HG03571 (cell line): Measurements from ENCODE around the gene ZNF708.
"Not testable (repeated sequence)": the region's sequence is repeated elsewhere in the genome, so short reads cannot be mapped to it uniquely, and the experiment has no call there.

ENCODE experiments used
- ATAC-seq: cut with Tn5 transposase; IDR thresholded peaks from one replicate; pipeline ENCODE4 v1.9.1; 2021; ENCODE audit not compliant: unreplicated experiment

ZNF708 gene

DNA sequence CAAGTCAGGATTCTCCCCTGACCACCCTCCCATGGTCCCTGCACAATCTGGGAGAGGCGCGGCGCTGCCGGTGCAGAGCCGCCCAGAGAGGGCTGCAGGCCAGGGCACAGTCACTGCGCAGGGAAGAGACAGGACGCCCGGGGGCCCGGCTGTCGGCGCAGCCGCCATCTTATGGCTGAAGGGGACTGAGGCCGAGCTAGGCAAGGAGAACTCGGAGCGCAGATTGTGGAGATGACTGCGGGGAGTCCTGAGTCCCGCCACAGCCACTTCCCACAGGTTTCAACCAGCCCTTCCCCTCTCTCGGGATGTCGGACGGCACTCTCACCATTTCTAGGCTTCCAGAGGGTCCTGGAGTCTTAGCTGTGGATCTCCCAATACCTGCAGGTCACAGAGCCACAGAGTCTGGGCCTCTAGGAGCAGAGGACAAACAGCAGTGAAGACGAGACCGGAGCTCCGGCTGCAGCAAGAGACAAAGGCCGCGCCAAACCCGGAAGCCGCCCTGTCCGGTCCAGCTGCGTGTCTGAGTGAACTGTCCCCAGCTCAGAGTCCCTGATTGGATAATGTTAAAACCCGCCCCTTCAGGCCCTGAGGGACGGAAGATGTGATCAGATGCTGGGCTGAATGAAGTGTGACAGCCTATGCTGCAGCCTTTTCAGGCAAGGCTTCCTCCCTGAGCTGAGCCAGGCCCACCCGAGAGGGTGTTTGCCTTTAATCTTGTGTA, at the start of gene ZNF708:
Gene ZNF708, minus strand, starts transcription at position 526 of the 721 bp plus-strand sequence. Its CDS starts 198 bp downstream, at position 328.
- ATAC-seq: peak; percentile 98

DNA sequence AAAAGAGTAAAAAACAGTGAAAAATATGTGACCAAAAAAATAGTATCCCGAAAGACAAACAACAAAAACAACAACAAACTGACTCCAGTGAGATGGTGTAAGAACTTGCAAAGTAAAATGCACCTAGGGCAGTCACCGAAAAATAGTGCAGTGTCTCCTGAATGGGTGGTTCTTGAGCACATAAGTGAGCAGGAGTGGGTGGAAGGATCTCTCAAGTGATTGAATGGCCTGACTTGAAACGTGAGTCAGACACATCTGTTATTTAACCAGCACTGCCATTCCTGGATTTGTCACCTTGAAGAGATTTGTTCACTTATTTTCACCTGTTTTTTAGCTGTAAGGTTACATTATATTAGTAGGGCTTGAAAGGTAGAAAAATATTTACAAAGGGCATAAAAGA, 33.1 kb upstream of the ZNF708 start:
- ATAC-seq: no peak

DNA sequence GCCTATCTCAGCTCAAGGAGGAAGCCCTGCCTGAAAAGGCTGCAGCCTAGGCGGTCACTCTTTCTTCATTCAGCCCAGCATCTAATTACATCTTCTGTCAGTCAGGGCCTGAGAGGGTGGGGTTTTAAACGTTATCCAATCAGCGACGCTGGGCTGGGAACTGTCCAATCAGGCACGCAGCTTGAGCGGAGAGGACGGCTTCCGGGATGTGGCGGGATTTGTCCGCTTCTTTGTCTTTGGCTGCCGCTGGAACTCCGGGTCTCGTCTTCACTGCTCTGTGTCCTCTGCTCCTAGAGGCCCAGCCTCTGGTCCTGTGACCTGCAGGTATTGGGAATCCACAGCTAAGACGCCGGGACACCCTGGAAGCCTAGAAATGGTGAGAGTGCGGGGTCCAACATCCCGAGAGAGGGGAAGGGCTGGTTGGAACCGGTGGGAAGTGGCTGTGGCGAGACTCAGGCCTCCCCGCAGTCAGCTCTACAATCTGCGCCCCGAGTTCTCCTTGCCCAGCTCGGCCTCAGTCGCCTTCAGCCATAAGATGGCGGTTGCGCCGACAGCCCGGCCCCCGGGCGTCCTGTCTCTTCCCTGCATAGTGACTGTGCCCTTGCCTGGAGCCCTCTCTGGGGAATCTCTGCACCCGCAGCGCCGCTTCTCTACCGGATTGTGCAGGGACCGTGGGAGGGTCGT, 29.7 kb upstream of the ZNF708 start, which contains the start of gene ZNF738:
Gene ZNF738, plus strand, starts transcription at position 233 of the 684 bp plus-strand sequence. Its CDS starts 141 bp downstream, at position 374.
- ATAC-seq: peak; percentile 87

DNA sequence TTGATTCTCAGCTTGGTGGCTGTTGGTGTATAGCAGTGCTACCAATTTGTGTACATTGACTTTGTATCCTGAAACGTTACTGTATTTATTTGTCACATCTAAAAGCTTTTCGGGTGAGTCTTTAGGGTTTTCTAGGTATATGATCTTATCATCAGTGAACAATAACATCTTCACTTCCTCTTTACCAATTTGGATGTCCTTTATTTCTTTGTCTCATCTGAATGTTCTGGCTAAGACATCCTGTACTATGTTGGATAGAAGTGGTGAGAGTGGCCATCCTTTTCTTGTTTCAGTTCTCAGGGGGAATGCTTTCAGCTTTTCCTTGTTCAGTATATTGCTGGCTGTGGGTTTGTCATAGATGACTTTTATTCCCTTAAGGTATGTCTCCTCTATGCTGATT, 23.6 kb upstream of the ZNF708 start:
- ATAC-seq: no peak

- not testable (repeated sequence) for ATAC-seq
Measured at GRCh38 chr19:21344841-21345240, 15.6 kb upstream of the ZNF708 start.

DNA sequence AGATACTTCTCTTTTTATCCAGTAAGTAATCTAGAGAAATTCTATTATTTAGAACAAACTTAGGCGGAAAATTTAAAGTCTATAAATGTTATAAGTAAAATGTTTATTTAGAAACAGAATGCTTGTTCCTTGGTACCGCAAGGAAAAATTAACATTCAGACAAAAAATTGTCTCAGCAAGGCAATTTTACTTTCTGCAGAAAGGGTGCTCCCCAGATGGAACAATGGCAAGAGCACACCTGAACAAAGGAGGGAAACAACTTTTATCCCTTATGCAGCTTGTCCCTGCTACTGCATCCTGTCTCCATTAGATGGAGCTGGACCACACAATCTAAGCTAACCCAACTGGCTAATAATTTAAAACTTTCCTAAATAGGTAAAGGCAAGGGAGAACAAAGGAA, 6.5 kb upstream of the ZNF708 start:
- ATAC-seq: no peak

- ATAC-seq: no peak
Measured at GRCh38 chr19:21328406-21328805, 804 bp downstream of the ZNF708 start.

DNA sequence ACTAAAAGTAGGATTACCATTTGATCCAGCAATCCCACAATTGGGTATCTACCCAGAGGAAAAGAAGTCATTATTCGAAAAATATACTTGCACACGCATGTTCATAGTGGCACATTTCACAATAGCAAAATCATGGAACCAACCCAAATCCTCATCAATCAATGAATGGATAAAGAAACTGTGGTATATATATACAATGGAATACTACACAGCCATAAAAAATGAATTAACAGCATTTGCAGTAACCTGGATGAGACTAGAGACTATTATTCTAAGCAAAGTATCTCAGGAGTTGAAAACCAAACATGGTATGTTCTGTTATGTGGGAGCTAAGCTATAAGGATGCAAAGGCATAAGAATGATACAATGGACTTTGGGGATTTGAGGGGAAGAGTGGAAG, 3.0 kb downstream of the ZNF708 start:
- ATAC-seq: no peak

DNA sequence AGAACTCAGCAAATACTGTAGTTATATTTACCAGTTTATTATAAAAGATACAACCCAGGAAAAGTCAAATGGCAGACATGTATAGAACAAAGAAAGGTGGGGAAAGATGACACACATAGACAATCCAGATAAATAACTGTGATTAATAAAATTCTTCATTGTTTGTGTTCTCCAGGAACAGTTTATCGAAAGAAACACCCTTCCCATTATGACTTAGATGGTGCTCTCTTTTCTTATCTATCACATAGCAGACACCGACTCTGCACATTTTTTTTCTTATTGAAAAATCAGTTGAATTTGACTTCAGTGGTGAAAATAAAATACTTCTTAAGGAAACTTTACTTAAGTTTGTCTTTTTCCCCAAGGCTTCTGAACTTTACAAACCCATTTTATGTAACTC, 6.2 kb downstream of the ZNF708 start:
- ATAC-seq: no peak

- no peak for ATAC-seq
Measured at GRCh38 chr19:21322528-21322927, 6.7 kb downstream of the ZNF708 start.

GRCh38 chr19:21321996-21322395, 7.2 kb downstream of the ZNF708 start:
- no peak for ATAC-seq

DNA sequence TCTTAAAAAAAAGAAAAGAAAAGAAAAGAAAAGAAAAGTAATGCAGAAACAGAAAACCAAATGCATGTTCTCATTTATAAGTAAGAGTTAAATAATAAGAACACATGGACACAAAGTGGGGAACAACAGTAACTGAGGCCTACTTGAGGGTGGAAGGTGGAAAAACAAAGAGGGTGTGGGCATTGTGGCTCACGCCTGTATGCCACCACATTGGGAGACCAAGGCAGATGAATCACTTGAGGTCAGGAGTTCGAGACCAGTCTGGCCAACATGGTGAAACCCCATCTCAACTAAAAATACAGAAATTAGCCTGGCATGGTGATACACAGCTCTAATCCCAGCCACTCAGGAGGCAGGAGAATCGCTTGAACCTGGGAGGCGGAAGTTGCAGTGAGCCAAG, 8.1 kb downstream of the ZNF708 start:
- ATAC-seq: no peak

DNA sequence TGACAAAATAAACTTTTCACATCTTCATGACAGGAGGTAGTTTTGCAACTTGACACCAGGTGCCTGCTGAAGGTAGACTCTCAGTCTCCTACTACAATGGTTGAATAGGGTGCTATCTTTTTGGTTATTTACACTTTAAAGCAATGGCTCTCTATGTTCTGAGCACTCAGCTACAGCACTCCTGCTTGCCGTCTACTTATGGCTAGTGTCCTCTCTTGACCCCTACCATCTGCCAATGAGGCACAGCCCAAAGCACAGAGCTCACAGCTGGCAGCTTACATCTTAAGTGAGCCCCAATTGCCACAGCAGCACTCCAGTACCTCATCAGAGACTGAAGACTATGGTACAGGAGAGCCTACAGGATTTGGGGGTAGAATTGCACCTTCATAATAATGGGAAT, 11.4 kb downstream of the ZNF708 start:
- no peak for ATAC-seq

DNA sequence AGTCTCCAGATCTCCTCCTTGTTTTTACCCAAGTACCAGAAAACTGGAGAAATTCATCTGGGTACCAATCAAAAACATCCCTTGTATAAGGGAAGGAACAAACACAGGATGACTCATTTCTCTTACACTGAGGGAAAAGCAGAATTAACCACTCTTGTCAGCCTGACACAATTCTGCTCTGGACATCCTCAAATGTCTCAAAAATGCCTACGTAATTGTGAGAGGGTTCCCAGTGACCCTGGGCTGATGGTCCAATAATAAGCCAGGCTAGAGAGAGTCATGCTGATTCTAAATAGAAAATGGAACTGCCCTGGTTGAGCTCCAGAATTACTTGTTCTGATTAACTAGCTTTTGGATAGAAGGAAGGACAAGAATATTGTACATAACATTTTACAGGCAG, 14.5 kb downstream of the ZNF708 start:
- no peak for ATAC-seq

- ATAC-seq: not testable (repeated sequence)
Measured at GRCh38 chr19:21312807-21313206, 16.4 kb downstream of the ZNF708 start.

DNA sequence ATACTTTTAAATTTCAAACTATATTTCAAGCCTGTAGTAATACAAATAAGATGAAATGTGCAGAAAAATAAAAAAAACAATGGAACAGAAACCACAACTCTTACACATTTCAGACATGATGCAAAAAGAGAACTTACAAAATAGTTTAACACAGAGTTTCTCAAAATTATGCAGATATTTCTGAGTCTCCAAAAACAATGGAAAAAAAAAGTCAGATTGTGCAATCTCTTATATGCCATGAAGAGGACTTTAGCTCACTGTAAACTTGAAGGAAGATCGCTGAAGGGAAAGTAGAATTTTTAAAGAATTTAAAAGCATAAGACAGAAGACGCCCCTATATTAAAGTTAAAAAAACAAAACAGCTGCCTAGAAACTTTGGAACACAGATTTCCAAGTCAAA, 20.4 kb downstream of the ZNF708 start:
- no peak for ATAC-seq

- ATAC-seq: not testable (repeated sequence)
Measured at GRCh38 chr19:21306881-21307479, 22.2 kb downstream of the ZNF708 start.

- not testable (repeated sequence) for ATAC-seq
Measured at GRCh38 chr19:21293768-21294167, 35.4 kb downstream of the ZNF708 start.

GRCh38 chr19:21269813-21270212, 59.4 kb downstream of the ZNF708 start:
- ATAC-seq: no peak

DNA sequence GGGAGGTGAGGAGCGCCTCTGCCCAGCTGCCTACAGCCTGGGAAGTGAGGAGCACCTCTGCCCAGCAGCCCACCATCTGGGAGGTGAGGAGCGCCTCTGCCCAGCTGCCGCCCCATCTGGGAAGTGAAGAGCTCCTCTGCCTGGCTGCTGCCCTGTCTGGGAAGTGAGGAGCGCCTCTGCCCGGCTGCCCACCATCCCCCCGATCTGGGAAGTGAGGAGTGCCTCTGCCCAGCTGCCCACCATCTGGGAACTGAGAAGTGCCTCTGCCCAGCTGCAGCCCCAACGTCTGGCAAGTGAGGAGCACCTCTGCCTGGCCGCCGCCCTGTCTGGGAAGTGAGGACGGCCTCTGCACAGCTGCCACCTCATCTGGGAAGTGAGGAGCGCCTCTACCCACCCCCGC, 64.3 kb downstream of the ZNF708 start:
- no peak for ATAC-seq

- ATAC-seq: no peak
Measured at GRCh38 chr19:21264416-21264815, 64.8 kb downstream of the ZNF708 start.

GRCh38 chr19:21260848-21261381, 68.3 kb downstream of the ZNF708 start:
- ATAC-seq: not testable (repeated sequence)
